ENCODE results near the gene FECH. TPM values are rescaled to one million over a fixed set of nuclear protein-coding genes. Genes with fewer than 3 reads are reported as not detected.

Gene FECH
- total and polyA plus RNA-seq, 2 donors (not counting 1 experiment from before 2014, with no cell fraction given): 5.8 to 10.4 TPM

DNA sequence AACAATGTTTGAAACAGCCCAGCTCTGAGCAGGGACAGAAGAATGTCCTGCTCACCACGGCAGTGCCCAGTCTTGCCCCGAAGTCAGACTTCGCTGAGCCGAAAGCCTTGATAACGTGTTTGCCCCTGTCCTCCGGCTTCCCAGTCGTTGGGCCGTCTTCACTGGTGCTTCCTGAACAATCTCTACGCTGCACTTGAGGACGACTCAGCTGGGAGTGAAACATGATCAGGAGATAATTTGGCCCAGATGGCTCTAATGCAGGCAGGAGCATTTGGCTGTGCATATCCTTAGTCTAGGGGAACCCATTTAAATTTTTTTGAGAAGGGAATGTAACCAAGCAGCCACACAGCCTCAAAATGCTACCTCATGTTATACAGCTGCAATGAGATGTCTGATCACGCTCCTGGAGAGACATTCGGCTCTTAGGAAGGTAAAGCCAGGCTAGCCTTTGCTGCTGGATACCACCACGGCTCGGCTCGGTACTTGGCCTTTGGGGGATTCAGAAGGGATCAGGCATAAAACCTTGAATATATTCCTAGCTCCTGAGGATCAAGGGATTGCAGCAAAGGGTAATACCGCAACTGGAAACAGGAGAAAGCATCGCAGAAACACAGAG is 43.6 kb downstream of the FECH start:
- WGBS (ENCODE audit: insufficient coverage): 89% methylated on average over 17 of the region's 17 CpGs
- peaks cover 12% of the 10 kb centered on the region for H3K27me3 Mint-ChIP-seq
- Histone ChIP-seq H4K20me1 (ENCODE audit: control insufficient read depth, insufficient read depth, low read length, poor library complexity, severe bottlenecking) (no peaks in the 10 kb centered on the region), H3K9me3 (ENCODE audit: control extremely low read depth in 1 of 3, control insufficient read depth in 2 of 3, insufficient read depth in 1 of 3, low read length in 2 of 3) (no peaks in the 10 kb centered on the region), H3K27ac (ENCODE audit: low read length in 2 of 2) (no peak overlapping the region), H3K4me1 (ENCODE audit: control insufficient read depth in 2 of 2, insufficient read depth in 2 of 2, low read length in 2 of 2) (peaks cover 0 to 4% of the 10 kb centered on the region in 2 donors), H3K36me3 (replicated peaks in 1 of 2; ENCODE audit: control extremely low read depth in 1 of 2, control insufficient read depth in 1 of 2, extremely low read depth in 1 of 2, insufficient read depth in 2 of 2, low read length in 1 of 2) (no peaks in the 10 kb centered on the region), H3K9ac (ENCODE audit: low read length) (no peak overlapping the region), H3K27me3 (replicated peaks in 1 of 4; ENCODE audit: control extremely low read depth in 1 of 4, control insufficient read depth in 3 of 4, insufficient read depth in 4 of 4, low read length in 3 of 4) (no peaks in the 10 kb centered on the region), H3K79me2 (ENCODE audit: control insufficient read depth, insufficient read depth, low read length) (no peaks in the 10 kb centered on the region), H2AFZ (ENCODE audit: insufficient read depth, low read depth, low read length, poor library complexity, severe bottlenecking) (no peak overlapping the region), H3K4me3 (ENCODE audit: control extremely low read depth in 1 of 5, extremely low read depth in 1 of 5, insufficient read depth in 1 of 5, low read depth in 2 of 5, low read length in 4 of 5) (no peak overlapping the region), H3K4me2 (replicated peaks; ENCODE audit: low read depth, low read length, poor library complexity, severe bottlenecking) (no peak overlapping the region)
- no peak for DNase-seq
- H3K27ac Mint-ChIP-seq: no peak overlapping the region
- H3K9me3 Mint-ChIP-seq (ENCODE audit: insufficient read depth): no peaks in the 10 kb centered on the region
- H3K4me3 Mint-ChIP-seq: no peak overlapping the region
- POLR2A ChIA-PET: no interaction called here
- peaks cover 12% of the 10 kb centered on the region for H3K4me1 Mint-ChIP-seq
- ATAC-seq (ENCODE audit: low read depth): no peak
- TF ChIP-seq, protein P1, sequence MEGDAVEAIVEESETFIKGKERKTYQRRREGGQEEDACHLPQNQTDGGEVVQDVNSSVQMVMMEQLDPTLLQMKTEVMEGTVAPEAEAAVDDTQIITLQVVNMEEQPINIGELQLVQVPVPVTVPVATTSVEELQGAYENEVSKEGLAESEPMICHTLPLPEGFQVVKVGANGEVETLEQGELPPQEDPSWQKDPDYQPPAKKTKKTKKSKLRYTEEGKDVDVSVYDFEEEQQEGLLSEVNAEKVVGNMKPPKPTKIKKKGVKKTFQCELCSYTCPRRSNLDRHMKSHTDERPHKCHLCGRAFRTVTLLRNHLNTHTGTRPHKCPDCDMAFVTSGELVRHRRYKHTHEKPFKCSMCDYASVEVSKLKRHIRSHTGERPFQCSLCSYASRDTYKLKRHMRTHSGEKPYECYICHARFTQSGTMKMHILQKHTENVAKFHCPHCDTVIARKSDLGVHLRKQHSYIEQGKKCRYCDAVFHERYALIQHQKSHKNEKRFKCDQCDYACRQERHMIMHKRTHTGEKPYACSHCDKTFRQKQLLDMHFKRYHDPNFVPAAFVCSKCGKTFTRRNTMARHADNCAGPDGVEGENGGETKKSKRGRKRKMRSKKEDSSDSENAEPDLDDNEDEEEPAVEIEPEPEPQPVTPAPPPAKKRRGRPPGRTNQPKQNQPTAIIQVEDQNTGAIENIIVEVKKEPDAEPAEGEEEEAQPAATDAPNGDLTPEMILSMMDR (IDR thresholded peaks at IDR 0.05): no peak
- TF ChIP-seq EZH2 (IDR thresholded peaks at IDR 0.05; ENCODE audit: borderline replicate concordance, insufficient read depth, low read depth, low read length, poor library complexity, severe bottlenecking): no peak
- CTCF ChIA-PET: no interaction called here
- intact Hi-C loops (cut with micrococcal nuclease): no loop called here

DNA sequence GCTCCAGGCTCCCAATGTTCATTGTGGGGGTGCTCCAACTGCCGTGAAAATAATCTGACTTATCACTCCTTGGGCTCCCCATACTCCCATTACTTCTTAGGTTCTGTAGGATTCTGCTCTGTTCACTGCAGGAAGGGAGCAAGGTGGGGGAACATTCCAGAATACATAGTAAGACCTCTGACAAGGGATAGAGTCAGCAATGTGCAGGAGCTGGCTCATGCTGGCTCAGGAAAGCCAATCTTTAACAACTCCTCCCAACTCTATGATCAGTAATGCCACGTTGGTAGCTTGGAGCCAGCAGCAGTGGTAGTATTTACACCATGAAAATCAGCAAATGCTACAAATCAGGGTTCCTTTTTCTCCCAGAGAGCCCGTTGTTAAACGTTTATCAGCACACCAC is 44.4 kb downstream of the FECH start:
- no peak overlapping the region for H3K4me3 ChIP-seq (ENCODE audit: control extremely low read depth in 1 of 5, extremely low read depth in 1 of 5, insufficient read depth in 1 of 5, low read depth in 2 of 5, low read length in 4 of 5)
- H3K4me1 ChIP-seq (ENCODE audit: control insufficient read depth in 2 of 2, insufficient read depth in 2 of 2, low read length in 2 of 2): peaks cover 0 to 4% of the 10 kb centered on the region in 2 donors
- H3K36me3 ChIP-seq (replicated peaks in 1 of 2; ENCODE audit: control extremely low read depth in 1 of 2, control insufficient read depth in 1 of 2, extremely low read depth in 1 of 2, insufficient read depth in 2 of 2, low read length in 1 of 2): no peaks in the 10 kb centered on the region
- H3K27me3 ChIP-seq (replicated peaks in 1 of 4; ENCODE audit: control extremely low read depth in 1 of 4, control insufficient read depth in 3 of 4, insufficient read depth in 4 of 4, low read length in 3 of 4): no peaks in the 10 kb centered on the region
- no peak overlapping the region for H2AFZ ChIP-seq (ENCODE audit: insufficient read depth, low read depth, low read length, poor library complexity, severe bottlenecking)
- H3K9ac ChIP-seq (ENCODE audit: low read length): no peak overlapping the region
- POLR2A ChIA-PET: no interaction called here
- H3K27ac ChIP-seq (ENCODE audit: low read length in 2 of 2): no peak overlapping the region
- H3K9me3 Mint-ChIP-seq (ENCODE audit: insufficient read depth): no peaks in the 10 kb centered on the region
- H3K4me1 Mint-ChIP-seq: peaks cover 12% of the 10 kb centered on the region
- no peaks in the 10 kb centered on the region for H4K20me1 ChIP-seq (ENCODE audit: control insufficient read depth, insufficient read depth, low read length, poor library complexity, severe bottlenecking)
- CTCF ChIA-PET: no interaction called here
- no peak overlapping the region for H3K27ac Mint-ChIP-seq
- intact Hi-C loops (cut with micrococcal nuclease): no loop called here
- DNase-seq (no peak), ATAC-seq (ENCODE audit: low read depth) (no peak)
- H3K4me2 ChIP-seq (replicated peaks; ENCODE audit: low read depth, low read length, poor library complexity, severe bottlenecking): no peak overlapping the region
- H3K79me2 ChIP-seq (ENCODE audit: control insufficient read depth, insufficient read depth, low read length): no peaks in the 10 kb centered on the region
- peaks cover 12% of the 10 kb centered on the region for H3K27me3 Mint-ChIP-seq
- no CpG with 5 or more reads among the region's 4 CpGs for WGBS (ENCODE audit: insufficient coverage)
- TF ChIP-seq, protein P1 (IDR thresholded peaks at IDR 0.05): no peak
- no peak for TF ChIP-seq EZH2 (IDR thresholded peaks at IDR 0.05; ENCODE audit: borderline replicate concordance, insufficient read depth, low read depth, low read length, poor library complexity, severe bottlenecking)
- no peak overlapping the region for H3K4me3 Mint-ChIP-seq
- H3K9me3 ChIP-seq (ENCODE audit: control extremely low read depth in 1 of 3, control insufficient read depth in 2 of 3, insufficient read depth in 1 of 3, low read length in 2 of 3): no peaks in the 10 kb centered on the region

Data from B cell (primary cell).